HepG2 (cell line): ENCODE data around the gene STIP1. TPM values are rescaled to one million over a fixed set of nuclear protein-coding genes. Genes with fewer than 3 reads are reported as not detected.

Source experiments
- ATF1 ChIP-seq: IDR thresholded peaks from 2 replicates; pipeline ENCODE4 v1.6.1; 2016; ENCODE audit warnings: mild to moderate bottlenecking, control low read depth
- FOXA3 ChIP-seq: IDR thresholded peaks from 2 replicates; pipeline ENCODE4 v1.6.1; 2016; ENCODE audit warnings: missing genetic modification reagents, missing compliant biosample characterization
- HIVEP1 ChIP-seq: sonication (generic); formaldehyde crosslinking; IDR thresholded peaks from 2 replicates; pipeline ENCODE4 v1.4.0; 2020; ENCODE audit warnings: mild to moderate bottlenecking, missing genetic modification reagents
- HOXA7 ChIP-seq: sonication (generic); formaldehyde crosslinking; IDR thresholded peaks from 2 replicates; pipeline ENCODE4 v1.8.1; 2022; ENCODE audit warnings: mild to moderate bottlenecking, missing genetic modification reagents, moderate library complexity
- MAZ ChIP-seq, 2 experiments: sonication (generic) in 1 of 2; formaldehyde crosslinking in 1 of 2; IDR thresholded peaks; 2 replicates each; pipeline versions ENCODE4 v1.5.0 to v1.6.1; 2012 to 2020; ENCODE audit warnings: low read depth in 2 of 2, mild to moderate bottlenecking in 2 of 2, borderline replicate concordance in 1 of 2, improper control_type of control experiment in 1 of 2, low read length in 1 of 2, missing genetic modification reagents in 1 of 2, moderate library complexity in 1 of 2
- MED8 ChIP-seq: sonication (generic); formaldehyde crosslinking; IDR thresholded peaks from 2 replicates; pipeline ENCODE4 v1.8.1; 2023; ENCODE audit warnings: mild to moderate bottlenecking, missing genetic modification reagents; ENCODE audit not compliant: insufficient replicate concordance
- NFYC ChIP-seq: IDR thresholded peaks from 2 replicates; pipeline ENCODE4 v1.6.1; 2016; ENCODE audit warnings: missing genetic modification reagents, missing compliant biosample characterization
- PHB2 ChIP-seq: fragments of 450-650 bp; IDR thresholded peaks from 2 replicates; pipeline ENCODE4 v1.6.1; 2018; ENCODE audit not compliant: partially characterized antibody
- SAFB2 ChIP-seq: sonication (generic); formaldehyde crosslinking; IDR thresholded peaks from 2 replicates; pipeline ENCODE4 v1.5.1; 2020; ENCODE audit warnings: missing genetic modification reagents, low read depth, mild to moderate bottlenecking, borderline replicate concordance
- SUZ12 ChIP-seq: fragments of 150-350 bp; IDR thresholded peaks from 2 replicates; pipeline ENCODE4 v1.6.1; 2014; ENCODE audit warnings: low read depth, low read length
- TBX3 ChIP-seq: fragments of 450-650 bp; IDR thresholded peaks from 2 replicates; pipeline ENCODE4 v1.6.1; 2017; ENCODE audit warnings: antibody characterized with exemption, mild to moderate bottlenecking, inconsistent platforms, borderline replicate concordance
- XBP1 ChIP-seq: sonication (generic); formaldehyde crosslinking; IDR thresholded peaks from 2 replicates; pipeline ENCODE4 v1.5.0; 2020; ENCODE audit warnings: missing genetic modification reagents
- ZBTB3 ChIP-seq: sonication (generic); formaldehyde crosslinking; IDR thresholded peaks from 2 replicates; pipeline ENCODE4 v1.4.0; 2020; ENCODE audit warnings: low read depth, mild to moderate bottlenecking, moderate library complexity, missing genetic modification reagents, borderline replicate concordance
- ZNF296 ChIP-seq: sonication (generic); formaldehyde crosslinking; conservative IDR thresholded peaks from 2 replicates; pipeline ENCODE4 v1.5.0; 2020; ENCODE audit warnings: mild to moderate bottlenecking, missing genetic modification reagents
- ZNF570 ChIP-seq: sonication (generic); formaldehyde crosslinking; IDR thresholded peaks from 2 replicates; pipeline ENCODE4 v1.4.0; 2020; ENCODE audit warnings: mild to moderate bottlenecking, missing genetic modification reagents, borderline replicate concordance
- polyA plus RNA-seq, 8 experiments: library from polyadenylated mRNA; depleted of rRNA in 3 of 8; stranded (reverse) in 7 of 8; unstranded in 1 of 8; fragments of >200 nt; fragmentation: Illumina TruSeq in 4 of 8; extraction: Trizol in 4 of 8; gene quantifications; 2 replicates each; pipeline versions ENCODE4 v1.2.1 to v1.2.3, GENCODE V29; 2011 to 2016; ENCODE audit warnings: low read depth in 4 of 8, missing spikeins in 1 of 8, mixed read lengths in 1 of 8; ENCODE audit not compliant: insufficient read depth in 1 of 8
- total RNA-seq, 5 experiments: library from RNA; depleted of rRNA; stranded (reverse); fragments of >200 nt; fragmentation: Illumina TruSeq; extraction: Trizol; gene quantifications; 2 replicates each; pipeline ENCODE4 v1.2.3, GENCODE V29; 2016; ENCODE audit warnings: low read depth in 1 of 5
- TF ChIP-seq, protein P1 (sequence below): sonication (generic); formaldehyde crosslinking; IDR thresholded peaks from 2 replicates; pipeline ENCODE4 v1.5.1; 2020; ENCODE audit warnings: missing genetic modification reagents, mild to moderate bottlenecking, borderline replicate concordance
- TF ChIP-seq, protein P2 (sequence below): sonication (generic); formaldehyde crosslinking; IDR thresholded peaks from 2 replicates; pipeline ENCODE4 v1.4.0; 2020; ENCODE audit warnings: missing genetic modification reagents, borderline replicate concordance
- TF ChIP-seq, protein P3 (sequence below): sonication (generic); formaldehyde crosslinking; IDR thresholded peaks from 2 replicates; pipeline ENCODE4 v1.4.0; 2020; ENCODE audit warnings: mild to moderate bottlenecking, missing genetic modification reagents
- TF ChIP-seq, protein P4 (sequence below): sonication (generic); formaldehyde crosslinking; IDR thresholded peaks from 2 replicates; pipeline ENCODE4 v1.8.1; 2022; ENCODE audit warnings: mild to moderate bottlenecking, missing genetic modification reagents
- TF ChIP-seq, protein P5 (sequence below): sonication (generic); formaldehyde crosslinking; IDR thresholded peaks from 2 replicates; pipeline ENCODE4 v1.4.0; 2020; ENCODE audit warnings: mild to moderate bottlenecking, low read depth, missing genetic modification reagents

The STIP1 gene
- total and polyA plus RNA-seq, 2 of the 13 experiments (the other 11 are each of a cell fraction or from before 2014, with no cell fraction given), result 81.1 to 217 TPM

DNA sequence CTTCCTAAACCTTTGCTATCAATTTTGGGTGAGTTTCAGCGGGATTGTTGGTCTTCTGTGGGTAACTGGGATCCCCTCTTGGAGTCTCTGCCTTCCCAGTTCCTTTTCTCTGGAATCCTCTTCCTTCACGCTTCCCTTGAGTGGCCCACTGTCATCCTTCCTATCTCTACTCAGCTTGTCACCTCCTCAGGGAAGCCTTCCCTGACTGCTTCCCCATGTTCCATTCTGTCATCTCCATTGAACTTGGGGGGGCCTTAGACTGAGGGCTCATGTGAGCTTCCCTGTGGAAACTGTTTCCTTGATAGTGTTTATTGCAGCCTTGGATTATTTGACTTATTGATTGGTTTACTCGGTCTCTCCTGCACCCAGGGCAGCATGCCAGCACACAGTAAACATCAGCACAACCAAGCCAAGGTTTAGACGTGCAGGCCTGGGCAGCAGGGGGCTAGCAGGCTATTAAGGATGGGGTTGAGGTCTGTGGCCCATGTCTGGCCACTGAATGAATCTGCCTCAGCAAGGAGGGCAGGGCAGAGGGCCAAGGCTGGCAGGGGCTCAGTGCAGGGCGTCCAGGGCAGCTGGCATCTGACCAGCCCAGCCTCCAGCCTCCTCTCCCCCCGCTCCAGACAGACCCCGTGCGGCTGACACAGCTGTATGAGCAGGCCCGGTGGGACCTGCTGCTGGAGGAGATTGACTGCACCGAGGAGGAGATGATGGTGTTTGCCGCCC, 32.8 kb downstream of the STIP1 start (continued):
- TF ChIP-seq, protein P1, sequence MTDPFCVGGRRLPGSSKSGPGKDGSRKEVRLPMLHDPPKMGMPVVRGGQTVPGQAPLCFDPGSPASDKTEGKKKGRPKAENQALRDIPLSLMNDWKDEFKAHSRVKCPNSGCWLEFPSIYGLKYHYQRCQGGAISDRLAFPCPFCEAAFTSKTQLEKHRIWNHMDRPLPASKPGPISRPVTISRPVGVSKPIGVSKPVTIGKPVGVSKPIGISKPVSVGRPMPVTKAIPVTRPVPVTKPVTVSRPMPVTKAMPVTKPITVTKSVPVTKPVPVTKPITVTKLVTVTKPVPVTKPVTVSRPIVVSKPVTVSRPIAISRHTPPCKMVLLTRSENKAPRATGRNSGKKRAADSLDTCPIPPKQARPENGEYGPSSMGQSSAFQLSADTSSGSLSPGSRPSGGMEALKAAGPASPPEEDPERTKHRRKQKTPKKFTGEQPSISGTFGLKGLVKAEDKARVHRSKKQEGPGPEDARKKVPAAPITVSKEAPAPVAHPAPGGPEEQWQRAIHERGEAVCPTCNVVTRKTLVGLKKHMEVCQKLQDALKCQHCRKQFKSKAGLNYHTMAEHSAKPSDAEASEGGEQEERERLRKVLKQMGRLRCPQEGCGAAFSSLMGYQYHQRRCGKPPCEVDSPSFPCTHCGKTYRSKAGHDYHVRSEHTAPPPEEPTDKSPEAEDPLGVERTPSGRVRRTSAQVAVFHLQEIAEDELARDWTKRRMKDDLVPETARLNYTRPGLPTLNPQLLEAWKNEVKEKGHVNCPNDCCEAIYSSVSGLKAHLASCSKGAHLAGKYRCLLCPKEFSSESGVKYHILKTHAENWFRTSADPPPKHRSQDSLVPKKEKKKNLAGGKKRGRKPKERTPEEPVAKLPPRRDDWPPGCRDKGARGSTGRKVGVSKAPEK (CRISPR knock-in tag), result no peak
- TF ChIP-seq SAFB2 (CRISPR knock-in tag), result no peak
- TF ChIP-seq XBP1 (CRISPR knock-in tag), result no peak
- TF ChIP-seq ZNF570 (CRISPR knock-in tag), result no peak
- no peak for TF ChIP-seq PHB2
- TF ChIP-seq, protein P2, sequence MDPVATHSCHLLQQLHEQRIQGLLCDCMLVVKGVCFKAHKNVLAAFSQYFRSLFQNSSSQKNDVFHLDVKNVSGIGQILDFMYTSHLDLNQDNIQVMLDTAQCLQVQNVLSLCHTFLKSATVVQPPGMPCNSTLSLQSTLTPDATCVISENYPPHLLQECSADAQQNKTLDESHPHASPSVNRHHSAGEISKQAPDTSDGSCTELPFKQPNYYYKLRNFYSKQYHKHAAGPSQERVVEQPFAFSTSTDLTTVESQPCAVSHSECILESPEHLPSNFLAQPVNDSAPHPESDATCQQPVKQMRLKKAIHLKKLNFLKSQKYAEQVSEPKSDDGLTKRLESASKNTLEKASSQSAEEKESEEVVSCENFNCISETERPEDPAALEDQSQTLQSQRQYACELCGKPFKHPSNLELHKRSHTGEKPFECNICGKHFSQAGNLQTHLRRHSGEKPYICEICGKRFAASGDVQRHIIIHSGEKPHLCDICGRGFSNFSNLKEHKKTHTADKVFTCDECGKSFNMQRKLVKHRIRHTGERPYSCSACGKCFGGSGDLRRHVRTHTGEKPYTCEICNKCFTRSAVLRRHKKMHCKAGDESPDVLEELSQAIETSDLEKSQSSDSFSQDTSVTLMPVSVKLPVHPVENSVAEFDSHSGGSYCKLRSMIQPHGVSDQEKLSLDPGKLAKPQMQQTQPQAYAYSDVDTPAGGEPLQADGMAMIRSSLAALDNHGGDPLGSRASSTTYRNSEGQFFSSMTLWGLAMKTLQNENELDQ (CRISPR knock-in tag), result no peak
- no peak for TF ChIP-seq ZNF296 (CRISPR knock-in tag)
- no peak for TF ChIP-seq TBX3
- TF ChIP-seq FOXA3 (CRISPR knock-in tag), result peak; percentile 79
- no peak for TF ChIP-seq MED8
- TF ChIP-seq, protein P3, sequence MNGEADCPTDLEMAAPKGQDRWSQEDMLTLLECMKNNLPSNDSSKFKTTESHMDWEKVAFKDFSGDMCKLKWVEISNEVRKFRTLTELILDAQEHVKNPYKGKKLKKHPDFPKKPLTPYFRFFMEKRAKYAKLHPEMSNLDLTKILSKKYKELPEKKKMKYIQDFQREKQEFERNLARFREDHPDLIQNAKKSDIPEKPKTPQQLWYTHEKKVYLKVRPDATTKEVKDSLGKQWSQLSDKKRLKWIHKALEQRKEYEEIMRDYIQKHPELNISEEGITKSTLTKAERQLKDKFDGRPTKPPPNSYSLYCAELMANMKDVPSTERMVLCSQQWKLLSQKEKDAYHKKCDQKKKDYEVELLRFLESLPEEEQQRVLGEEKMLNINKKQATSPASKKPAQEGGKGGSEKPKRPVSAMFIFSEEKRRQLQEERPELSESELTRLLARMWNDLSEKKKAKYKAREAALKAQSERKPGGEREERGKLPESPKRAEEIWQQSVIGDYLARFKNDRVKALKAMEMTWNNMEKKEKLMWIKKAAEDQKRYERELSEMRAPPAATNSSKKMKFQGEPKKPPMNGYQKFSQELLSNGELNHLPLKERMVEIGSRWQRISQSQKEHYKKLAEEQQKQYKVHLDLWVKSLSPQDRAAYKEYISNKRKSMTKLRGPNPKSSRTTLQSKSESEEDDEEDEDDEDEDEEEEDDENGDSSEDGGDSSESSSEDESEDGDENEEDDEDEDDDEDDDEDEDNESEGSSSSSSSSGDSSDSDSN, result no peak
- TF ChIP-seq, protein P4, sequence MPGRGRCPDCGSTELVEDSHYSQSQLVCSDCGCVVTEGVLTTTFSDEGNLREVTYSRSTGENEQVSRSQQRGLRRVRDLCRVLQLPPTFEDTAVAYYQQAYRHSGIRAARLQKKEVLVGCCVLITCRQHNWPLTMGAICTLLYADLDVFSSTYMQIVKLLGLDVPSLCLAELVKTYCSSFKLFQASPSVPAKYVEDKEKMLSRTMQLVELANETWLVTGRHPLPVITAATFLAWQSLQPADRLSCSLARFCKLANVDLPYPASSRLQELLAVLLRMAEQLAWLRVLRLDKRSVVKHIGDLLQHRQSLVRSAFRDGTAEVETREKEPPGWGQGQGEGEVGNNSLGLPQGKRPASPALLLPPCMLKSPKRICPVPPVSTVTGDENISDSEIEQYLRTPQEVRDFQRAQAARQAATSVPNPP (CRISPR knock-in tag), result no peak
- no peak for TF ChIP-seq ZBTB3 (CRISPR knock-in tag)
- no peak for TF ChIP-seq MAZ (IDR thresholded peaks at IDR 0.05; ENCODE audit: borderline replicate concordance, low read depth, low read length)
- no peak for TF ChIP-seq MAZ (CRISPR knock-in tag; IDR thresholded peaks at IDR 0.05; ENCODE audit: low read depth)
- TF ChIP-seq ATF1 (CRISPR knock-in tag), result no peak
- TF ChIP-seq HOXA7 (CRISPR knock-in tag), result no peak
- no peak for TF ChIP-seq HIVEP1 (CRISPR knock-in tag)
- TF ChIP-seq, protein P5, sequence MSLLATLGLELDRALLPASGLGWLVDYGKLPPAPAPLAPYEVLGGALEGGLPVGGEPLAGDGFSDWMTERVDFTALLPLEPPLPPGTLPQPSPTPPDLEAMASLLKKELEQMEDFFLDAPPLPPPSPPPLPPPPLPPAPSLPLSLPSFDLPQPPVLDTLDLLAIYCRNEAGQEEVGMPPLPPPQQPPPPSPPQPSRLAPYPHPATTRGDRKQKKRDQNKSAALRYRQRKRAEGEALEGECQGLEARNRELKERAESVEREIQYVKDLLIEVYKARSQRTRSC (CRISPR knock-in tag), result no peak
- TF ChIP-seq SUZ12, result no peak
- TF ChIP-seq NFYC (CRISPR knock-in tag), result no peak
